ENCODE results near the gene CLCC1. TPM values are rescaled to one million over a fixed set of nuclear protein-coding genes. Genes with fewer than 3 reads are reported as not detected.

Gene CLCC1, protein sequence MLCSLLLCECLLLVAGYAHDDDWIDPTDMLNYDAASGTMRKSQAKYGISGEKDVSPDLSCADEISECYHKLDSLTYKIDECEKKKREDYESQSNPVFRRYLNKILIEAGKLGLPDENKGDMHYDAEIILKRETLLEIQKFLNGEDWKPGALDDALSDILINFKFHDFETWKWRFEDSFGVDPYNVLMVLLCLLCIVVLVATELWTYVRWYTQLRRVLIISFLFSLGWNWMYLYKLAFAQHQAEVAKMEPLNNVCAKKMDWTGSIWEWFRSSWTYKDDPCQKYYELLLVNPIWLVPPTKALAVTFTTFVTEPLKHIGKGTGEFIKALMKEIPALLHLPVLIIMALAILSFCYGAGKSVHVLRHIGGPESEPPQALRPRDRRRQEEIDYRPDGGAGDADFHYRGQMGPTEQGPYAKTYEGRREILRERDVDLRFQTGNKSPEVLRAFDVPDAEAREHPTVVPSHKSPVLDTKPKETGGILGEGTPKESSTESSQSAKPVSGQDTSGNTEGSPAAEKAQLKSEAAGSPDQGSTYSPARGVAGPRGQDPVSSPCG
- total RNA-seq = 20.9 and 23.7 TPM in 2 replicates

GRCh38 chr1:108963052-108963686 lies at the start of gene CLCC1:
TSS of gene CLCC1 (minus strand) at chr1:108963484. CDS start at chr1:108950437, 13,047 bp downstream.

Small RNAs within 50 kb of the gene (small RNA-seq; reads per million reads assigned to genes)
- gene BX679664.2 = not detected

Other genes starting within 250 kb of the CLCC1 start
- 34.2 and 38.1 TPM in 2 replicates for gene STXBP3, start 216.8 kb downstream of the CLCC1 start, total RNA-seq
- 0.73 and 1.2 TPM in 2 replicates for gene AKNAD1, start 106.4 kb downstream of the CLCC1 start, total RNA-seq
- 50.3 and 76.4 TPM in 2 replicates for gene GPSM2, start 86.5 kb downstream of the CLCC1 start, total RNA-seq
- gene WDR47, start 78.6 kb upstream of the CLCC1 start, total RNA-seq = 11.8 and 13.5 TPM in 2 replicates
- 37.8 and 44.6 TPM in 2 replicates for gene TAF13, start 112.5 kb upstream of the CLCC1 start, total RNA-seq
- 9.4 and 15.1 TPM in 2 replicates for gene TMEM167B, start 127.3 kb upstream of the CLCC1 start, total RNA-seq
- gene ELAPOR1, start 150.6 kb upstream of the CLCC1 start, total RNA-seq = under 0.01 and 0.20 TPM in 2 replicates